ENCODE results near the gene LURAP1L.

Gene LURAP1L, protein sequence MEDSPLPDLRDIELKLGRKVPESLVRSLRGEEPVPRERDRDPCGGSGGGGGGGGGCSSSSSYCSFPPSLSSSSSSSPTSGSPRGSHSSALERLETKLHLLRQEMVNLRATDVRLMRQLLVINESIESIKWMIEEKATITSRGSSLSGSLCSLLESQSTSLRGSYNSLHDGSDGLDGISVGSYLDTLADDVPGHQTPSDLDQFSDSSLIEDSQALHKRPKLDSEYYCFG

DNA sequence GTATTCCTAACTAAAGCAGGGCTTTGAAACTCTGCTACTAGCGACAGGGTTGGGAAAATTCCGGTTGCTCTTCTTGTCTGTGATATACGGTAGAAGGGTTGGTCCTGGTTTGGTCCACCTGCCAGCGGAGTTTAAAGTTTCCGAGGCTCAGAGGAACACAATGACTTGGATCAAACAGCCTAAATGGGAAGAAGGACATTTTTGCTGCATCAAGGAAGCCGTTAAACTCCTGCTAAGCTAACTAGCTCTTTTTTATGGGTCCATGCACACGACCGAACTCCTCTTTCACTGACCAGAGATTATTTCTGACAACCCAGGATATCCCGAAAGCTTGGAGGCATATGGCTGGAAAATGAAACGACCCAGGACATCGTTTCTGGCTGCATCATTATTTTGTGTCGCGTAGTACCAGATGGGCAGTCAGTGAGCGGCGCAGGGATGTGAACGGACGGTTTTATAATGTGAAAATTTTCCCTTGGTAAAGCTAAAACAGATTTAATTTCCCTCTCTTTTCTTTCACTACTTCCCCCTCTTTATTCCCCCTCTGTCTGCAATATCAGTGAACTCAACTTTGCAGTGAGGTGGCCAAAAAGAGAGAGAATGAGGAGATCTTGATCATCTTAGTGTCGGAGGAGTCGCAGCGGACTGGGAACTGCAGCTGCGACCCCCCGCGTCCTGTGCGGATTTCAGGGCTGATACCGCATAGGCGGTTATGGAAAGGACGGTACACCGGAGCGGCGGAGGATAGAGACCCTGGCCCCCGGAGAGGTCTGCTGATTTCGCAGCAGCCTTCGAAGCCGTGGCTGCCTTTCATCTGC lies at the start of gene LURAP1L:
TSS of gene LURAP1L (plus strand) at position 160 of the 818 bp plus-strand sequence. CDS start 696 bp downstream, outside the sequence.
- DNase-seq, result no peak

DNA sequence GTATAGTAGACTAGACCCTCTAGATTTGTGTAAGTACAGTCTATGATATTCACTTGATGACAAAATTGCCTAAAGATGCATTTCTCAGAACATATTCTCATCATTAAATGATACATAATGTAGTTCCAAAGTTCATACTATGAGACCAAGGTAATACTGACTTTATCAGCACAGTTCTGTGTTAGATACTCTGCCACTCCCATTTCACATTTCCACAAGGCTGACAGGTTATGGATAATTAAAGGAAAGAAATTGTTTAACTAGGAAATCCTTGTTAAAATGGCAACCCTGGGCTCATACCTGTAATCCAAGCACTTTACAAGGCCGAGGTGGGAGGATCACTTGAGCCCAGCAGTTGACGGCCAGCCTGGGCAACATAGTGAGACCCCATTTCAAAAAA lies 48.0 kb upstream of the LURAP1L start:
- DNase-seq, result no peak

DNA sequence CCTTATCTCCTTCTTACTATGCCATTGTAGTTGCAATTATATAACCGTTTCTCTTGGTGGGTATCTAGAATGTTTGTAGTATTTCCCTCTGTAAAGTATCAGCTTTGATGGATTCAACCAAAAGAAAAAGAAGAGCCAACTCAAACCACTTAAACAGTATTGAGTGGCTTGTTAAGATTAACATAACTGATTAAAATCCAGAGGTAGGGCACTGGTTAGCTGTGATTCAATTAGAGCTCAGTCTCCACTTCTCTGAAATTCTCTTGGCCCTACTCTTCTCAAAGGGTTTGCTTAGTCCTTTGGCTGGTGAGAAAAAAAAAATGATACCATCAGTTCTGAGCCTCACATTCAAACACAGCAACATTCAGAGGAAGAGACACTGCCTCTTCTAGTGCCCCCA lies 44.6 kb upstream of the LURAP1L start:
- DNase-seq, result no peak

DNA sequence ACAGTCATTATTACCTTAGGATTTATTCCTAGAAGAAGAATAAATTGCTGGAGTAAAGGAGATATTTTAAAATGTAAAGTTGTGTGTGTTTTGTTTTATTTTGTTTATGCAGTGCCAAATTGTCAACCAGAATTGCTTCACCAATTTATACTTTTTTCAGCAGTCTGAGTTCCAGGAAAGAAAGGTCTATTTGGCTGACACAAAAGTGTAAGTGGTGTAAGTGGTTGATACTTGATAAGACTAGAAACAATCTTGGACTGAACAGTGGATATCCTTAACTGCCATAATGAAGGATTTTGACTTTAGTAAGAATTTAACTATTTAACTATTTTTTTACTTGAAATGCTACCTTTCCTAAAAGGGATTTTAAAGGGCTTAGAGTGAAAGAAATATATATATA lies 43.9 kb upstream of the LURAP1L start:
- DNase-seq, result no peak

DNA sequence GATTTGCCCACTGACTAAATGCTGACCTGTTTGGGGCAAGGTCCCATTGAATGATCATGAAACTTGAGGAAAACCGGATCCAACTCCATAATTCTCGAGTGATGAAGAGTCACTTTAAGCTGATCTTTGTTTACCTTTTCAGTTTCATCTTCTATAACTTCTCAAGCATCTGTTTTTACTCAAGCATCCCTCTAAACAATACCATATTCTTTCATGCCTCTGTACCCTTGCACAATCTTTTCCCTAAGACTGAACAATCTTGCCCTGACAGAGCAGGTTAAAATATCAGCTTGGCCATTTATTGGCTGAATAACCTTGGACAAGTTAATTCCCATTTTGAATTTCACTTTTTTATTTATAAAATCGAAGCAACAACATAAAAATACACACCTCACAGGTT lies 41.8 kb upstream of the LURAP1L start:
- no peak for DNase-seq

DNA sequence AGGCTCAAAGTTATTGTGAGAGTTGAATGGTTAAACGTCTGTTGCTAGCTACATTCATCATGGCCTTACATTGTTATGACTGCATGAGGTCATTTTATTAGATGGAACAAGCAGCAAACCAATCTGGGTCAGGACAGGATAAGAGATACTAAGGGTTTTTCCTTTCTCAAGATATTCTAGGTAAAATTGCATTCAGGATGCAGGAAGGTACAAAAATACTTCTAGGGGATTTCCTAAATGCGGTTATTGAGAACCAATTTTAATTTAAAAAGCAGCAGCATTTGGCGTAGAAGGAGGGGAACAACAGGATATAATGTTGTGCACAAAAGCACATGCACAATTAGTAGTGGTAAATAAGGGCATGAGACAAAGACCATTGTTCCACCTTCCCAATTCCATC lies 39.2 kb upstream of the LURAP1L start:
- no peak for DNase-seq

DNA sequence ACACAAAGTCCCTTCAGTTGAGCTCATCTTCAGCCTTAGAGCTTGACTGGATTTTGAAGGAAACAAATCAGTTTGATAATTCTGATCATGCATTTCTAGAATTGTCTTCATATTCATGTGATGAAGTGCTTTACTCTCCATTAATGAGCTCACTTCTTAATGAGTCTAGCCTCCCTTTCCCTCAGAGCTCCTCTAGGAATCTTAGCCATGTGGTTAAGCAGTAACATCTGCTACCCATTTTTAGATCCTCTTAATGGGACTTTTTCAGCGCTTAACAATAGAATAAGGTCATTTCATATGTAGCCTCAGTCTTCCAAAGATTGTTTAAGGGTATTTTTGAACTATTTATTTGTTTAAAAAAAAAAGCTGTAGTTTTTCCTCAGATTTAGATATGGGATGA lies 36.9 kb upstream of the LURAP1L start:
- DNase-seq, result no peak

DNA sequence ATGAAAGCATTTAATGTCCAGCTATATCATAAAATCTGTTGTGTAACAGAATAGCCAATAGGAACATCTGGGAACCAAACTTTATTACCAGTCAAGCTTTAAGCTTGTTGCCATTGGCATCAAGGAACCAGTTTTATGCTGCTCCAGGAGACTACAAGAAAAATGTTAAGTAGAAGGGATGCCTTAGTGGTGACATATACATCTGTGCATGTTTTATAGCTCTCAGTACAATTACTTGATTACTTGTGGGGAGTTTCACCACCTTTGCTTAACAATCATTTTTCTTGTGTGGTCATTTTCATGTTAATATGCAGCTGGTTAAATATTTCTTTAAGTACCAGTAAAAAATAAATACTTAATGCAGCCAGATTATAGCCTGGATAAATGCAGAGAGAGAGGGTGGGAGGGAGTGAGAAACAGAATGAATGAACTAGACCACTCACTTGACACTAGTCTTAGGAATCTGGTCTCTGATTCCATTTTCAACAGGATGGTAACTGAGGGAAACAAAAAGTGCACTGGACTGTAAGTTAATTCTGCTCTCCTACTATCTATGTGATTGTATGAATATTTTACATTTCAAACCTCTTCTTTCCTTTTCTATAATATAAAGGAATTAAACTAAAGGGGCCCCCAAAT lies 35.7 kb upstream of the LURAP1L start:
- no peak for DNase-seq

DNA sequence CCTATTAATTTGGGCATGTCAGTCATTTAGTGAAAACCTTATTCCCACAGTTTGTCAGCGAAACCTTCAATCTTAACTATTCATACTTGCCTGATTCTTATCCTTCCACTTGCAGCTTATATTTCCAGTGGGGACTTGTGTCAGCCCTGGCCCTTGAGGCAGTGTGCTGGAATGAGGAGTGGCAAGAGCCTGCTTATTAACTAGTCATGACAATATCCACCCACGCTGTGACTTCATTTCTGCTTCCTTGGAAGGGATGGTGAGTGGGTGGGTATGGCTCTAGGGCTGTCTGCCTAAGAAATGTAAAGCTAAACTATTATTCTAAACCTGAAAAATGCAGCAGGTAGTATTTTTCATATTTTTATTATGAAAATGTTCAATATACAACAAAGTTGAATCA lies 34.0 kb upstream of the LURAP1L start:
- DNase-seq, result no peak

DNA sequence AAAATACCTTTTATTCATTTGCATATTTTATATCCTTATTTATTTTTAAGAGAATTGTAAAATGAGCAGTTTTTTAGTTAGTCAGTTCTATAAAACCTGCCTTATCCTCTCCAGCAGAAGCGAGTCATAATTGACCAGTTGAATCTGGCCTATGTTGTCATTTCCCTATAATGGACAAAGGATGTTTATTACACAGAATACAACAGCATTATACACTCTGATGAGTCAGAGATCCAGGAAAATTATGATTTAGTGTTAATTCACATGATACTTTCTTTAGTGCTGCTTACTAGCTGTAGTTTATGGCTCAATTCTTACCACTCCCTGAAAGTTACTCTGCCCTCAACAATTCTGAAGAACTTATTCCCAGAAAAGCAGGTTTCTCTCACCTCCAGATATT lies 26.8 kb upstream of the LURAP1L start:
- DNase-seq, result no peak

DNA sequence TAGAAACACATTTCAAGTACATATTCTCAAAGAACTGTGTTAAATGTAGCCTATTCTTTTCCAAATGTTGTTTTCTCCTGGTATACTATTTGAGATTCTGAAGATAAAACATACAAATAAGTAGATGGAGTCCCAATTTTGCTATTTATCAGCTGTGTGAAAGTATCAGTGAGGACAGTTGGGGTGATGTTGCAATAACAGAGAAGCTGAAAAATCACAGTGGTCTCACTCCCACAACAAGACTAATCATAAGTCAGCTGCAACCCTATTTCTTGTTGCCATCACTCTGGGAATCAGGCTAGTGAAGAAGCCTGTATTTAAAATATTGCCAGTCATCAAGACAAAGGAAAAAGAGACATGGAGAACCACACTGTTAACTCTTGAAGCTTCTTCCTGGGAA lies 25.9 kb upstream of the LURAP1L start:
- DNase-seq, result no peak

DNA sequence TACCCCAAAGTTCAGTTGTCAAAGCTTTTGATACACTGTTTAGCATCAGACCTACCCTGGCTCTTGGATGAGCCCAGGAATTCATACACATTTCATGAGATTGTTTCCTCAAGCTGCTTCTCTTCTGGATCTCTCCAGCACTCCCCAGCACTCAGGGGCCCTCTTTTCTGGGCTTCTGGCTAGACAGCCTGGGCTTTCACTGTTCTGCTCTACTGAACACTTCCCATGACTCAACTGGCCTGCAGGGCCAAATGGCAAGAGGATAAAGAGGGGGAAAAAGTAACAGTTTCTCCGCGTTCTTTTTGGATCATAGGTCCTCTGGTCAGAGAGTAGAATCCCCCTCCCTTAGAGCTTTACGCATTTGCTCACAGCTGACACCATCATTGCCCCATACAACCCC lies 20.9 kb upstream of the LURAP1L start:
- no peak for DNase-seq

DNA sequence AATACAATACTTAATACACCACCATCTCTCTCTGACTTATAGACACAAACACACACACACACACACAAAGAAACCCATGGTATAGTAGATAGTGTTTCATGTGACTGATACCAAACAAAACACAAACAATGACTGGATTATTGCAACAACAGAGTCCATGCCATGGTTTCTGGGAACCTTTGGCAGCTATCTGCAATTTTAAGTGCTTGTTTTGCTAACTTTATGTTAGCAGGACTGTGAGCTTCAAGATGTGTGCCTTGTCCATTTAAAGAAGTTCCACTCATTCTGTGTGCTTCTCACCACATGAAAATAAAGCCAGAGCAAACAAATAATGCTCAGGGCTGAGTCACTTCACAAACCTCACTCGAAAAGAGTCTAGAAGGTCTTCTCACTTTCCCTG lies 15.1 kb upstream of the LURAP1L start:
- no peak for DNase-seq

DNA sequence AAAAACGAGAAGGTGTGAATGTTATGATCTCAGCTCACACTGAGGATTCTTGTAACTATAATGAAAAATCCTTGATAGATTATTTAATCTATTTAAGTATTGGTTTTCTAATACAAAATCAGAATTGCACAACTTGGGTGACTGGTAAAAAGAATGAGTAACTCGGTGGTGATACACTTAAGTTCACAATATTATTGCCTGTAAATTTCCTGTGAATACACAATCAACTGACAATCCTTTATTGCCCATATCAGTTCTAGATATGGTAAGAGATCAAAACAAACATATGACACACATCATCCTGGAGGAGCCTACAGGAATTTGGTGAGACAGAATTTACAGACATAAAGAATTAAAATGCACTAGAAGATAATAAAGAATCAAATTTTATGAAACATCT lies 14.1 kb upstream of the LURAP1L start:
- no peak for DNase-seq

DNA sequence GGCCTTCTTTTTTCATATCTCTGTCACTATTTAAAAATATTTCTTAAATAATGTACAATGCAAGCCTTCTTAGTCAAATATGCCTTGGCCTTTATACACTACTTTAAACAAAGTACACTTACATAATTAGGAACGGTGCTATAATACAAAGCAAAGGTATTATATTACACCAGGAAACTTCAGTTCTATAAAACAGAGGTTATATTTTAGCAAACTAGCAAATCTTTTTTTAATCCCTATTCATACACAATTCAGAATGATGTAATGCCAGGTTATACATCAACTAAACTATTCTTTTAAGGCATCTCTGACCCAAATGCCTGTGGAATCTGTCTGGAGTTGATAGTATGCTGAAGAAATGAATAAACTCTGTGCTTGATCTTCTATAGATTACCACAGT lies 10.7 kb upstream of the LURAP1L start:
- DNase-seq, result no peak

DNA sequence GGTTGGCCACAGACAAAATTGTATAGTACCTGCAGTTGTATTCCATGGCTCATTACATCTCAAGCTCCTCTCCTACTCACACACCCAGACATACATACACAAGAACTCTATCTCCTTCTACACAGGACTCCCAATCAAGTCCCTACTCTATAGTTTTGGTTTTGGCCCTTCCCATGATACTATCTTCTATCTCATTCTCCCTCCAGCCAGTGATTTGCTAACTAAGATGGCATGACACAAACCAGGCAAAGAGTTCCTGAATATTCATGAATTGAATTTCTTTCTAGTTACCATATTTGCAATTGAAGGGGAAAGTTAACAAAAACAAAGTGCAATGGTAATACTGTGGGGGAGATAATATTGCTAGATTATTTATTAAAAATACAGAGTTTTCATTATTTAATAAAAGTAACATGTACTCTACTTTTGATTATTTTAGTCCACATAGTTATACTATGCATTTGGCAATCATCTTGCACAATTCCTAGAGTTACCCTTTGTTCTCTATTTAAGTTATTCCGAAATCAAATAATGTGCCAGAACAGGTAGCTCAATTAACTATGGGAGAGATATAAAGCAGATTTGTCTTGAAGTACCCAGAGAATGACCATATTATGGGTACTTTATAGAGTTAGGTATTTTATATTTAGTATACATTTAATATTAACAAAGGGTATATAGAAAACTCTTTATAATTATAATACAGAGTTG lies 9.6 kb upstream of the LURAP1L start:
- no peak for DNase-seq

DNA sequence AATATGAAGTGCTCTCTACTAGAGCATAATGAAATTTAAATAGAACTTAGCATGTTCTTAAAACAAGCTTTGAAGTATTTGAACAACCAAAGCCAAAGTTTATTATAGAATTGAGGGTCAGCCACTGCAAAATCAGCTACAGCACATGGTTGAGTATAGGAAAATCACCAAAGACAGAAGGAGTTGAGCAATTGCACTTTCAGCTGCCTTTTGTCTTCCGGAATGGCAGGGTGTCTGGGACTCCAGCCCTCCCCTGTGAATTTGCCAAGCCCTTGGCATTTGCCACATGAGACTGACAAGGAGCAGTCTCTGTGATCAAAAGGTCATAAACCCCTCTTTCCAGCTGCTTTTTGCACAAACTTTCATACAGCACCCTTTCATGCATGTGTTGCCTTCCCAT lies 8.5 kb upstream of the LURAP1L start:
- DNase-seq, result no peak

DNA sequence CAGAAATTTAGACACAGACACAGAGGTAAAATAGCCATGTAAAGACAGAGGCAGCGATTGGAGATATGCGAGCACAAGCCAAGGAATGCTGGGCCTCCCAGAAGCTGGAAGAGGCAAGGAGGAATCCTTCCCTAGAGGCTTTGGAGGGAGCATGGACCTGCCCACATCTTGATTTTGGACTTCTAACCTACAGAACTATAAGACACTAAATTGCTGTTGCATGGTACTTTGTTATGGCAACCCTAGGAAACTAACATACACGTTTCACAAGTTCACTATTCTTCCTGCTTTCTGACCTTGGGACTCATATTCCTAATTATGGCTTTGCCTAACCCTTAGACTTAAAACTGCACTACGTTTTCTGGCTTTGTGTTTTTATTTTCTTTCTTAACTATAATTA lies 4.6 kb upstream of the LURAP1L start:
- no peak for DNase-seq

DNA sequence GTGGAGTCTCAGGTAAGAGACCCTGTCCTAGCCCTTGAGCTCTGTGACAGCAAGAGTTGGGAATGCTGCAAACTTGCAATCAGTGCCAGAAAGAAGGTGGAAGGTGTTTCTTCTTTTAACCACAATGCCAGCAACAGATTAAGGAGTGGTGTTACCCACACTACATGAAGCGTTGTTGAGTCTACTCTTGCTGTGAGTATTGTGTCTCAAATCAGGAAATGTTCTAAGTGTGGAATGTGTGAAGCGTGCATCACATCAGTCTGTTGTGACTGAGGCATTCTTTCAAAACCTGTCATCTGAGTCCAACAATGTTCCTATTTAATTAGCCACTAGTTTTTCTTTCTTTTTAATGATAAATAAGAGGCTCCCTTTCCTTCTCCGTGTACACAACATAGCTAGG lies 2.9 kb upstream of the LURAP1L start:
- no peak for DNase-seq

DNA sequence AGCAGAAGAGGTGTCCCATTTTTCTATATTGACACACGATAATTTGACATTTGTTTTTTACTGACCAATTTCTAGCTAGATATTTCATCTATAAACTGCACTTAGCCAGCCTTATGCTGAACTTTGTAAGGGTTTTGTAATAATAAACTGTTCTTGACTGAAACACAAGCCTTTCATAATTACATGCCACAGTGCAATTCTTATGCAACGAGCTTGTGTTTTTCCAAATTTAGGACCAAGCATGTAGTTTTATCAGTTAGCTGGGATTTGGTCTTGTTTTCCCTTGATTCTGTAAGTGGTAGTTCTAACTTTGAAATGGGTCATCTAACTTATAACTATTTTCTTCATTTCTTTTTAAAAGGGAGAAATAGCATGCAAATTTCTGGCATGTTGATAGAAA lies 1.3 kb upstream of the LURAP1L start:
- no peak for DNase-seq

DNA sequence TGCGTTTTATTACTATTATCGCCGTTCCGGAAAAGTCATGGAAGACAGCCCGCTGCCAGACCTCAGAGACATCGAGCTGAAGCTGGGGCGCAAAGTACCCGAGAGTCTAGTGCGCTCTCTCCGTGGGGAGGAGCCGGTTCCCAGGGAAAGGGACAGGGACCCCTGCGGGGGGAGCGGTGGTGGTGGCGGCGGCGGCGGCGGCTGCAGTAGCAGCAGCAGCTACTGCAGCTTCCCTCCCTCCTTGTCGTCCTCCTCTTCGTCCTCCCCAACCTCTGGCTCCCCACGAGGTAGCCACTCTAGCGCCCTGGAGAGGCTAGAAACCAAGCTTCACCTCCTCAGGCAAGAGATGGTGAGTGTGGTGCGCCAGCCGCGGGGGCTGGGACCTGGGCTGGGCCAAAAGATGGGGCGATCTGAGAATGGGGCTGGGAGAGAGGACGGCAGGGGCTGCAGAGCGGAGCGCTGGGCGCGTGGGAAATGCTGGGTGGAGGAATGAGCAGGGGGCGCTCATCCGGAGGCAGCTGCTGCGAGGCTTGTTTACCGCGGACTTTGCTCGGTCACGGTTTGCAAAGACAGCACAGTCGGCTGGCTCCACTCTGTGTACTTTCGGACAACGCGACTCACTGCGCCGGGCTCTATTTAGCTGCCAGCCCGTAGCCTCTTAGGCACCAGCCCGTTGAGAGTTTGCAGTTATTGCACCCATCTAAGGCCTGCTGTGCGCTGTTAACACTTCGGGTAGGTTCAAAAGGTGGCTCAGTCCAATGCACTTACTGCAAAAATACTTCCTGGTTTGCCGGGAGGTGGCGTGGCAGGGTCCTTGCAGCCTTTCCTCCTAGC lies 1.1 kb downstream of the LURAP1L start:
- no peak for DNase-seq

DNA sequence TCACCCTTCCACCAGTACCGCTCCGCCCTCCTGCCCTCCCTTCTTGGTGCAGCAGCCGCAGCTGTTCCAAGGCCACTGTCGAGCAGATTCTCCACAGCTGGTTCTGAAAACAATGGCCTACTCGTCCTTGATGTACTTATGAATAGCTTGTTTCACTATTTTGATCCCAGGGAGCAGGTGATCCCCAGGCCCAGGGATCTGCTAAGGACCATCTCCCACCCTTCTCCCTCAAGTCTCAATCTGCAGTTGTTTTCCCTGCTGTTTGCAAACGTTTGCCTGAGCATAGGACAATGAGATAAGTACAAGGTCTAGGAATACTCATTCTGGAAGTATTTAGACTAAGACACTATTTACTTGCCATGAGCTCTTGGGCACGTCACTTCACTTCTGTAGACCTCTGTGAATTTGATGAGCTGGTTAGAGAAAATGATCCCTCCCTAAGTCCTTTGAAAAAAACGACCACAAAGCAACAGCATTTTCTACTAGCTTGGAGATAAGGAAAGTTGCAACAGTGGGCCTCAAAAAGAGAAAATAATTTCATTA lies 1.8 kb downstream of the LURAP1L start:
- DNase-seq, result no peak
